ENCODE data around the gene RNF151.
"Not testable (repeated sequence)": the region's sequence is repeated elsewhere in the genome, so short reads cannot be mapped to it uniquely, and the experiment has no call there.

The RNF151 gene

GRCh38 chr16:1918351-1919326 lies 48.0 kb upstream of the RNF151 start, which contains the start of gene HS3ST6:
Gene HS3ST6 (minus strand): TSS chr16:1918415. CDS start chr16:1918323, 92 bp downstream.
- Histone ChIP-seq H3K9ac (ENCODE audit: low read length) (no peak within 1 kb of the TSS), H3K4me2 (ENCODE audit: low read depth, low read length, poor library complexity, severe bottlenecking) (no peak within 1 kb of the TSS), H3K79me2 (ENCODE audit: insufficient read depth, low read length) (no peaks in the 10 kb centered on the region), H3K36me3 (ENCODE audit: low read length) (no peaks in the 10 kb centered on the region), H2AFZ (ENCODE audit: low read depth, low read length, severe bottlenecking) (no peak within 1 kb of the TSS), H3K27ac (ENCODE audit: low read depth, low read length) (no peak within 1 kb of the TSS), H4K20me1 (ENCODE audit: low read depth, low read length) (no peaks in the 10 kb centered on the region), H3F3A (ENCODE audit: insufficient read depth) (no peaks in the 10 kb centered on the region), H3K4me3 (ENCODE audit: insufficient read depth, low read length, poor library complexity, severe bottlenecking) (no peak within 1 kb of the TSS), H3K9me2 (replicated peaks; ENCODE audit: insufficient read depth, low read length) (no peaks in the 10 kb centered on the region), H3K9me3 (ENCODE audit: insufficient read depth, low read length) (no peaks in the 10 kb centered on the region), H3K27me3 (ENCODE audit: low read length) (no peaks in the 10 kb centered on the region)
- TF ChIP-seq CTCF (IDR thresholded peaks at IDR 0.05; ENCODE audit: insufficient read depth, low read length, poor library complexity, severe bottlenecking) (no peak), EZH2phosphoT487 (conservative IDR thresholded peaks at IDR 0.05; ENCODE audit: low read length) (no peak)

GRCh38 chr16:1919327-1919998 lies 47.2 kb upstream of the RNF151 start:
- Histone ChIP-seq H3K9me3 (ENCODE audit: insufficient read depth, low read length) (no peaks in the 10 kb centered on the region), H3K27me3 (ENCODE audit: low read length) (no peaks in the 10 kb centered on the region), H3K9ac (ENCODE audit: low read length) (no peak overlapping the region), H3K27ac (ENCODE audit: low read depth, low read length) (no peak overlapping the region), H3K4me3 (ENCODE audit: insufficient read depth, low read length, poor library complexity, severe bottlenecking) (no peak overlapping the region), H3K4me2 (ENCODE audit: low read depth, low read length, poor library complexity, severe bottlenecking) (no peak overlapping the region), H3K9me2 (replicated peaks; ENCODE audit: insufficient read depth, low read length) (no peaks in the 10 kb centered on the region), H4K20me1 (ENCODE audit: low read depth, low read length) (no peaks in the 10 kb centered on the region), H3K36me3 (ENCODE audit: low read length) (no peaks in the 10 kb centered on the region), H2AFZ (ENCODE audit: low read depth, low read length, severe bottlenecking) (no peak overlapping the region), H3K79me2 (ENCODE audit: insufficient read depth, low read length) (no peaks in the 10 kb centered on the region), H3F3A (ENCODE audit: insufficient read depth) (no peaks in the 10 kb centered on the region)
- TF ChIP-seq EZH2phosphoT487 (conservative IDR thresholded peaks at IDR 0.05; ENCODE audit: low read length) = no peak
- no peak for TF ChIP-seq CTCF (IDR thresholded peaks at IDR 0.05; ENCODE audit: insufficient read depth, low read length, poor library complexity, severe bottlenecking)

- H3K36me3 ChIP-seq (ENCODE audit: low read length); H3K9me3 ChIP-seq (ENCODE audit: insufficient read depth, low read length); H4K20me1 ChIP-seq (ENCODE audit: low read depth, low read length); H3K9ac ChIP-seq (ENCODE audit: low read length); H3K79me2 ChIP-seq (ENCODE audit: insufficient read depth, low read length); H3K27ac ChIP-seq (ENCODE audit: low read depth, low read length); H3F3A ChIP-seq (ENCODE audit: insufficient read depth); H3K4me3 ChIP-seq (ENCODE audit: insufficient read depth, low read length, poor library complexity, severe bottlenecking); H3K9me2 ChIP-seq (replicated peaks; ENCODE audit: insufficient read depth, low read length); H2AFZ ChIP-seq (ENCODE audit: low read depth, low read length, severe bottlenecking); H3K27me3 ChIP-seq (ENCODE audit: low read length); H3K4me2 ChIP-seq (ENCODE audit: low read depth, low read length, poor library complexity, severe bottlenecking): not testable (repeated sequence)
Measured at GRCh38 chr16:1920122-1920521, 46.5 kb upstream of the RNF151 start.

All from SU-DHL-6 (cell line).